K562 treated with DMSO at 1 percent for 12 hours (cell line): ENCODE data around the gene RIC1. TPM values are rescaled to one million over a fixed set of nuclear protein-coding genes. Genes with fewer than 3 reads are reported as not detected.

Experiments used
- total RNA-seq: library from RNA; unstranded; fragments of 300-600 nt; gene quantifications from 2 replicates; pipeline ENCODE4 v1.2.3, GENCODE V29; 2022; ENCODE audit not compliant: insufficient read depth

The RIC1 gene, protein sequence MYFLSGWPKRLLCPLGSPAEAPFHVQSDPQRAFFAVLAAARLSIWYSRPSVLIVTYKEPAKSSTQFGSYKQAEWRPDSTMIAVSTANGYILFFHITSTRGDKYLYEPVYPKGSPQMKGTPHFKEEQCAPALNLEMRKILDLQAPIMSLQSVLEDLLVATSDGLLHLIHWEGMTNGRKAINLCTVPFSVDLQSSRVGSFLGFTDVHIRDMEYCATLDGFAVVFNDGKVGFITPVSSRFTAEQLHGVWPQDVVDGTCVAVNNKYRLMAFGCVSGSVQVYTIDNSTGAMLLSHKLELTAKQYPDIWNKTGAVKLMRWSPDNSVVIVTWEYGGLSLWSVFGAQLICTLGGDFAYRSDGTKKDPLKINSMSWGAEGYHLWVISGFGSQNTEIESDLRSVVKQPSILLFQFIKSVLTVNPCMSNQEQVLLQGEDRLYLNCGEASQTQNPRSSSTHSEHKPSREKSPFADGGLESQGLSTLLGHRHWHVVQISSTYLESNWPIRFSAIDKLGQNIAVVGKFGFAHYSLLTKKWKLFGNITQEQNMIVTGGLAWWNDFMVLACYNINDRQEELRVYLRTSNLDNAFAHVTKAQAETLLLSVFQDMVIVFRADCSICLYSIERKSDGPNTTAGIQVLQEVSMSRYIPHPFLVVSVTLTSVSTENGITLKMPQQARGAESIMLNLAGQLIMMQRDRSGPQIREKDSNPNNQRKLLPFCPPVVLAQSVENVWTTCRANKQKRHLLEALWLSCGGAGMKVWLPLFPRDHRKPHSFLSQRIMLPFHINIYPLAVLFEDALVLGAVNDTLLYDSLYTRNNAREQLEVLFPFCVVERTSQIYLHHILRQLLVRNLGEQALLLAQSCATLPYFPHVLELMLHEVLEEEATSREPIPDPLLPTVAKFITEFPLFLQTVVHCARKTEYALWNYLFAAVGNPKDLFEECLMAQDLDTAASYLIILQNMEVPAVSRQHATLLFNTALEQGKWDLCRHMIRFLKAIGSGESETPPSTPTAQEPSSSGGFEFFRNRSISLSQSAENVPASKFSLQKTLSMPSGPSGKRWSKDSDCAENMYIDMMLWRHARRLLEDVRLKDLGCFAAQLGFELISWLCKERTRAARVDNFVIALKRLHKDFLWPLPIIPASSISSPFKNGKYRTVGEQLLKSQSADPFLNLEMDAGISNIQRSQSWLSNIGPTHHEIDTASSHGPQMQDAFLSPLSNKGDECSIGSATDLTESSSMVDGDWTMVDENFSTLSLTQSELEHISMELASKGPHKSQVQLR (N-terminal part only)
- total RNA-seq = 2.0 and 10.9 TPM in 2 replicates

DNA sequence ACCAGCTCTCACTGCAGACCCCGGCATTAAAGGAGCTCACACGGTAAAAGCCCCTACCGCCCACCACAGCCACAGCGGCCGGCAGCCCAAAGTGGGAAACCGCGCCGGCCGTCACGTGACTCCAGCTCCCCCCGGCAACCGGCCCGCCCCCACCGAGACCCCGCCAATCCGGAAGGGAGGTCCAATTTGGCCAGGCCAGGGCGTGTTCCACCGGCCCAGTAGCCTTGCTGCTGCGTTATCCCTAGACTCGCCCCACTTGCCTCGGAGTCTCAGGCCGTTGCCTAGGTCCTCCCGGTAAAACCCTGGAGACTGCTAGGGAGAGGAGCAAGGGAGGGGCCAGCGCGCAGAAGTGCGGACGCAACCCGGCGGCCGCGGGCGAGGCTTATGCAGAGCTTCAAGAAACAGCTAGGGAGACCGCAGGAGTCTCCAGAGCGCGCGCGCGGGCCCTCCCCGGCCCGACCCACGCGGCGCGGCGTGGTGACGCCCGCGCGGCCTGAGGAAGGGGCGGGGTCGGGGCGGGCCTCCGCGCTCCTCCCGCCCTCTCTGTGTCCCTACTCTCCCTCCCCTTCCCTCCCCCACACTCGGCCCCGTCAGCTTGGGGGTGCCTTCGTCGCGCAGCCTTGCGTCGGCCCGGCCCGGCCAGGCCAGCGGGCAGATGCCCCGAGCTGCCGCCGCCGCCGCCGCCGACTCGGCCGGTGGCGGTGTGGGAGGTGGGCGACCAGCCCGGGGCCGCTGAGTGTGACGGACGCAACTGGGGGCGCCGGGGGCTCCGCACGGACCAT lies at the start of gene RIC1:
TSS of gene RIC1 (plus strand) at position 578 of the 782 bp plus-strand sequence. CDS start at position 781, 203 bp downstream.

Other genes starting within 250 kb of the RIC1 start
- gene PLGRKT, start 191.2 kb upstream of the RIC1 start, total RNA-seq = 7.8 and 8.1 TPM in 2 replicates
- 1.2 and 1.4 TPM in 2 replicates for gene CD274, start 178.6 kb upstream of the RIC1 start, total RNA-seq
- gene PDCD1LG2, start 118.6 kb upstream of the RIC1 start, total RNA-seq = not detected in 2 replicates
- gene ERMP1, start 204.0 kb downstream of the RIC1 start, total RNA-seq = 5.6 and 23.6 TPM in 2 replicates